PC-9 (cell line): ENCODE data around the gene SNAPC2. TPM values are rescaled to one million over a fixed set of nuclear protein-coding genes. Genes with fewer than 3 reads are reported as not detected.
A peak's percentile ranks its signal among the peaks of the same experiment; 100 is the strongest.

ENCODE experiments used
- BruUV-seq: library from RNA; stranded (reverse); fragments of 400-500 nt; replicated peaks from 2 replicates; lab custom pipeline; 2021; lab: Mats Ljungman, UMichigan
- CTCF ChIA-PET: fragments of 300-600 bp; sonication (Branson Sonifier 250); formaldehyde crosslinking; loops from one replicate; lab custom pipeline; 2022; ENCODE audit warnings: antibody characterized with exemption; lab: Charles Lee
- POLR2A ChIA-PET: fragments of 300-600 bp; sonication (Branson Sonifier 250); formaldehyde crosslinking; loops from one replicate; lab custom pipeline; 2022; ENCODE audit warnings: antibody characterized with exemption; ENCODE audit not compliant: unreplicated experiment; lab: Charles Lee
- DNase-seq, 2 experiments: peaks; one replicate each; pipeline versions ENCODE4 v3.0.0 to v3.0.0-alpha.2; 2015 to 2022; ENCODE audit warnings: mixed read lengths in 1 of 2
- H2AFZ ChIP-seq: fragments of 200-600 bp; sonication (generic); 2 replicates; pipeline ENCODE4 v1.8.1; 2017; ENCODE audit warnings: antibody characterized with exemption
- H3F3A ChIP-seq: fragments of 200-600 bp; sonication (generic); 2 replicates; pipeline ENCODE4 v1.8.1; 2017; ENCODE audit warnings: antibody characterized with exemption, mild to moderate bottlenecking, low read depth; ENCODE audit not compliant: insufficient read depth
- H3K27ac ChIP-seq: fragments of 200-600 bp; sonication (generic); 2 replicates; pipeline ENCODE4 v1.6.1; 2016; ENCODE audit warnings: mixed run types
- H3K27me3 ChIP-seq: fragments of 200-600 bp; sonication (generic); 2 replicates; pipeline ENCODE4 v1.6.1; 2016; ENCODE audit warnings: low read depth, mixed run types; ENCODE audit not compliant: insufficient read depth
- H3K36me3 ChIP-seq: fragments of 200-600 bp; sonication (generic); 2 replicates; pipeline ENCODE4 v1.6.1; 2016; ENCODE audit warnings: low read depth, mixed run types
- H3K4me1 ChIP-seq: fragments of 200-600 bp; sonication (generic); replicated peaks from 2 replicates; pipeline ENCODE4 v1.6.1; 2016; ENCODE audit warnings: mixed run types; ENCODE audit not compliant: insufficient read depth
- H3K4me2 ChIP-seq: fragments of 200-600 bp; sonication (generic); 2 replicates; pipeline ENCODE4 v1.6.1; 2017; ENCODE audit warnings: mixed run types
- H3K4me3 ChIP-seq: fragments of 200-600 bp; sonication (generic); 2 replicates; pipeline ENCODE4 v1.6.1; 2016; ENCODE audit warnings: mixed run types
- H3K79me2 ChIP-seq: fragments of 200-600 bp; sonication (generic); 2 replicates; pipeline ENCODE4 v1.6.1; 2017; ENCODE audit warnings: low read depth, mixed run types
- H3K9me2 ChIP-seq: fragments of 200-600 bp; sonication (generic); 2 replicates; pipeline ENCODE4 v1.8.1; 2017; ENCODE audit warnings: mild to moderate bottlenecking; ENCODE audit not compliant: insufficient read depth
- H3K9me3 ChIP-seq: fragments of 200-600 bp; sonication (generic); 2 replicates; pipeline ENCODE4 v1.8.1; 2016; ENCODE audit warnings: low read depth; ENCODE audit not compliant: insufficient read depth
- H4K20me1 ChIP-seq: fragments of 200-600 bp; sonication (generic); 2 replicates; pipeline ENCODE4 v1.8.1; 2017; ENCODE audit not compliant: insufficient read depth
- CTCF ChIP-seq: fragments of 200-600 bp; sonication (generic); conservative IDR thresholded peaks from 2 replicates; pipeline ENCODE4 v1.6.1; 2017; ENCODE audit warnings: mixed run types, antibody characterized with exemption, mild to moderate bottlenecking, moderate library complexity
- EZH2 ChIP-seq: fragments of 200-600 bp; sonication (generic); IDR thresholded peaks from 2 replicates; pipeline ENCODE4 v1.8.0; 2017; ENCODE audit warnings: antibody characterized with exemption, low read depth
- intact Hi-C: fragments of 100-400 bp; cut with micrococcal nuclease; formaldehyde crosslinking; loops from one replicate; pipeline ENCODE4 v1.10.0; 2022; ENCODE audit not compliant: unreplicated experiment
- total RNA-seq: library from RNA; stranded (reverse); gene quantifications from 2 replicates; pipeline ENCODE4 v1.2.3, GENCODE V29; 2021

SNAPC2 gene
- total RNA-seq, 1 experiment from 2014 or later: 37.5 TPM

- DNase-seq: no peak
- ChIA-PET POLR2A (interaction anchor here (0.7 kb wide), 1 partner anchor 19 kb away, joined by 5 read pairs; the partner anchor contains the start of gene SNAPC2), CTCF (interaction anchor here (0.6 kb wide), 1 partner anchor 89 kb away, joined by 4 read pairs; no protein-coding TSS in a partner anchor)
- Histone ChIP-seq H4K20me1 (peaks cover 12% of the 10 kb centered on the region; the same call in 1 of the 2 replicates), H3K27me3 (no peaks in the 10 kb centered on the region), H3F3A (peaks cover 26% of the 10 kb centered on the region), H3K36me3 (0 out of 2 replicates have a peak, but pooled peaks cover 6% of the 10 kb centered on the region), H3K9me3 (no peaks in the 10 kb centered on the region), H3K4me1 (peaks cover 16% of the 10 kb centered on the region; the same call in 1 of the 2 replicates), H3K79me2 (peaks cover 47% of the 10 kb centered on the region), H3K4me3 (no peak overlapping the region), H2AFZ (no peak overlapping the region), H3K4me2 (no peak overlapping the region), H3K27ac (no peak overlapping the region), H3K9me2 (no peaks in the 10 kb centered on the region)
- no TSS peak for BruUV-seq
- TF ChIP-seq CTCF: no peak
- no peak for TF ChIP-seq EZH2
- intact Hi-C loops: loop anchor here (5.0 kb wide), 1 partner anchor 49 kb away; no protein-coding TSS in a partner anchor
These were observed 18.8 kb upstream of the SNAPC2 start for GRCh38 chr19:7901337-7901736.

- intact Hi-C loops: loop anchor here (1.0 to 5.0 kb wide), 3 partner anchors 8 to 51 kb away; no protein-coding TSS in a partner anchor
- BruUV-seq: TSS peak; percentile 87
These were observed 17.3 kb upstream of the SNAPC2 start for GRCh38 chr19:7902796-7903243.

More at GRCh38 chr19:7902796-7903243, 17.3 kb upstream of the SNAPC2 start:
- Histone ChIP-seq H3K27ac (peak overlapping the region; percentile 68), H3F3A (peaks cover 19% of the 10 kb centered on the region), H3K79me2 (peaks cover 62% of the 10 kb centered on the region), H4K20me1 (peaks cover 25% of the 10 kb centered on the region), H3K27me3 (no peaks in the 10 kb centered on the region), H3K36me3 (0 out of 2 replicates have a peak, but pooled peaks cover 6% of the 10 kb centered on the region), H3K9me3 (no peaks in the 10 kb centered on the region), H3K9me2 (no peaks in the 10 kb centered on the region), H3K4me2 (peak overlapping the region; percentile 92), H3K4me1 (peaks cover 16% of the 10 kb centered on the region; the same call in 1 of the 2 replicates), H2AFZ (peak overlapping the region; percentile 84), H3K4me3 (peak overlapping the region; percentile 86)
- TF ChIP-seq CTCF: no peak
- TF ChIP-seq EZH2: no peak
- POLR2A ChIA-PET: interaction anchor here (0.5 to 1.1 kb wide), 9 partner anchors 17 to 547 kb away, joined by 3 to 5 read pairs (median 3); partner anchors contain the start of genes PRR36 and SNAPC2
- CTCF ChIA-PET: interaction anchor here (1.2 to 2.2 kb wide), 2 partner anchors 18 to 34 kb away, joined by 7 to 10 read pairs; no protein-coding TSS in a partner anchor
- no peak for DNase-seq
